ENCODE results near the gene PRKCE. TPM values are rescaled to one million over a fixed set of nuclear protein-coding genes. Genes with fewer than 3 reads are reported as not detected.

Gene PRKCE
- total and polyA plus RNA-seq, 2 donors (not counting 1 experiment from before 2014, with no cell fraction given), result 23.6 to 271 TPM

DNA sequence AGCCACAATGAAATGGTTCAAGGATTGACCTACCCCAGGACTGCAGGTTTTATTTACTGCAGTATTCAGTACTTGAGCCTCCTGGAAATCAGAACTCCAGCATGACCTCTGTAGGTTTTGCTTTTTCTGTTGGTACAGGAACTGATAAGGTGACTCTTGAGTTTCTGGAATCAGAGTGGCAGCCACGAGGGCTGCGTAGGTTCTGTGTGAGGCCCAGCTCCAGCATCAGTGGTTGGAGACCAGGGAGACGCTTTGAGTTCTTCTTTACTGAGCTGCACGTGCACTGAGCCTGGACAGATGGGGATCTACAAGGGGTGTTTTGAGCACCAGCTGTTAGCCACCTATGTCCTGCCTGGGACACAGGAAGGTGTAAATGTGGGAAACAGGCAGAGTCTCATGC is 423.0 kb downstream of the PRKCE start:
- no peaks in the 10 kb centered on the region for H3K79me2 ChIP-seq (ENCODE audit: control insufficient read depth, insufficient read depth, low read length)
- POLR2A ChIA-PET, result no interaction called here
- H3K36me3 ChIP-seq (replicated peaks in 1 of 2; ENCODE audit: control extremely low read depth in 1 of 2, control insufficient read depth in 1 of 2, extremely low read depth in 1 of 2, insufficient read depth in 2 of 2, low read length in 1 of 2), result peaks cover 6 to 8% of the 10 kb centered on the region in 2 experiments
- DNase-seq, result no peak
- no peak for TF ChIP-seq EZH2 (IDR thresholded peaks at IDR 0.05; ENCODE audit: borderline replicate concordance, insufficient read depth, low read depth, low read length, poor library complexity, severe bottlenecking)
- TF ChIP-seq, protein P1, sequence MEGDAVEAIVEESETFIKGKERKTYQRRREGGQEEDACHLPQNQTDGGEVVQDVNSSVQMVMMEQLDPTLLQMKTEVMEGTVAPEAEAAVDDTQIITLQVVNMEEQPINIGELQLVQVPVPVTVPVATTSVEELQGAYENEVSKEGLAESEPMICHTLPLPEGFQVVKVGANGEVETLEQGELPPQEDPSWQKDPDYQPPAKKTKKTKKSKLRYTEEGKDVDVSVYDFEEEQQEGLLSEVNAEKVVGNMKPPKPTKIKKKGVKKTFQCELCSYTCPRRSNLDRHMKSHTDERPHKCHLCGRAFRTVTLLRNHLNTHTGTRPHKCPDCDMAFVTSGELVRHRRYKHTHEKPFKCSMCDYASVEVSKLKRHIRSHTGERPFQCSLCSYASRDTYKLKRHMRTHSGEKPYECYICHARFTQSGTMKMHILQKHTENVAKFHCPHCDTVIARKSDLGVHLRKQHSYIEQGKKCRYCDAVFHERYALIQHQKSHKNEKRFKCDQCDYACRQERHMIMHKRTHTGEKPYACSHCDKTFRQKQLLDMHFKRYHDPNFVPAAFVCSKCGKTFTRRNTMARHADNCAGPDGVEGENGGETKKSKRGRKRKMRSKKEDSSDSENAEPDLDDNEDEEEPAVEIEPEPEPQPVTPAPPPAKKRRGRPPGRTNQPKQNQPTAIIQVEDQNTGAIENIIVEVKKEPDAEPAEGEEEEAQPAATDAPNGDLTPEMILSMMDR (IDR thresholded peaks at IDR 0.05), result no peak
- H3K9me3 ChIP-seq (ENCODE audit: control extremely low read depth in 1 of 3, control insufficient read depth in 2 of 3, insufficient read depth in 1 of 3, low read length in 2 of 3), result no peaks in the 10 kb centered on the region
- H3K4me3 ChIP-seq (ENCODE audit: control extremely low read depth in 1 of 5, extremely low read depth in 1 of 5, insufficient read depth in 1 of 5, low read depth in 2 of 5, low read length in 4 of 5), result no peak overlapping the region
- no peaks in the 10 kb centered on the region for H4K20me1 ChIP-seq (ENCODE audit: control insufficient read depth, insufficient read depth, low read length, poor library complexity, severe bottlenecking)
- no peak overlapping the region for H3K9ac ChIP-seq (ENCODE audit: low read length)
- Mint-ChIP-seq H3K27ac (no peak overlapping the region), H3K4me1 (no peaks in the 10 kb centered on the region), H3K9me3 (ENCODE audit: insufficient read depth) (no peaks in the 10 kb centered on the region), H3K27me3 (no peaks in the 10 kb centered on the region), H3K4me3 (no peak overlapping the region)
- H3K4me2 ChIP-seq (replicated peaks; ENCODE audit: low read depth, low read length, poor library complexity, severe bottlenecking), result no peak overlapping the region
- intact Hi-C loops (cut with micrococcal nuclease), result no loop called here
- no peak for ATAC-seq (ENCODE audit: low read depth)
- H3K27ac ChIP-seq (ENCODE audit: low read length in 2 of 2), result no peak overlapping the region
- 93% methylated on average over 4 of the region's 4 CpGs for WGBS (ENCODE audit: insufficient coverage)
- no peak overlapping the region for H2AFZ ChIP-seq (ENCODE audit: insufficient read depth, low read depth, low read length, poor library complexity, severe bottlenecking)
- CTCF ChIA-PET, result interaction anchor here (1.1 kb wide), 1 partner anchor 10 kb away, joined by 3 read pairs; no protein-coding TSS in a partner anchor
- no peaks in the 10 kb centered on the region for H3K27me3 ChIP-seq (replicated peaks in 1 of 4; ENCODE audit: control extremely low read depth in 1 of 4, control insufficient read depth in 3 of 4, insufficient read depth in 4 of 4, low read length in 3 of 4)
- H3K4me1 ChIP-seq (ENCODE audit: control insufficient read depth in 2 of 2, insufficient read depth in 2 of 2, low read length in 2 of 2), result no peaks in the 10 kb centered on the region

DNA sequence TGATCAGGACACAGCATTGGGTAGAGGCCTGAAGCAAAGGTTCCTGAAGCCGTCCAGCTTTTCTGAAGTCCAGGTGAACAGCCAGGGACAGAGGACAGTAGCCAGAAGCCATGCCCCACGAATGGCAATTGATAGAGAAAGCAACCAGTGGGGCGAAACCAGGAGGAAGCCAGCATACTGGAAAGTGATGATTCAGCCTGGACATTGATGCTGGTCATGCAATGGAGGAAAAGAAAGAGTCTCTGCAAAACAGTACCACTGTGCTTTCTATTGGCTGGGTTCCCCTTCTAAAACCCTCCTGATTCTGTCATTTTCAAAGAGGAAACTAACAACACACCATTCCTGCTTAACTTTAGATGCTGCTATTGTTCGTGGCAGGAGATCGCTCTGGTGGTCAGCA is 424.4 kb downstream of the PRKCE start:
- TF ChIP-seq, protein P1 (IDR thresholded peaks at IDR 0.05), result no peak
- TF ChIP-seq EZH2 (IDR thresholded peaks at IDR 0.05; ENCODE audit: borderline replicate concordance, insufficient read depth, low read depth, low read length, poor library complexity, severe bottlenecking), result no peak
- Histone ChIP-seq H3K4me2 (replicated peaks; ENCODE audit: low read depth, low read length, poor library complexity, severe bottlenecking) (no peak overlapping the region), H3K9ac (ENCODE audit: low read length) (no peak overlapping the region), H3K27ac (ENCODE audit: low read length in 2 of 2) (no peak overlapping the region), H3K4me3 (ENCODE audit: control extremely low read depth in 1 of 5, extremely low read depth in 1 of 5, insufficient read depth in 1 of 5, low read depth in 2 of 5, low read length in 4 of 5) (no peak overlapping the region), H3K79me2 (ENCODE audit: control insufficient read depth, insufficient read depth, low read length) (no peaks in the 10 kb centered on the region), H3K4me1 (ENCODE audit: control insufficient read depth in 2 of 2, insufficient read depth in 2 of 2, low read length in 2 of 2) (no peaks in the 10 kb centered on the region), H2AFZ (ENCODE audit: insufficient read depth, low read depth, low read length, poor library complexity, severe bottlenecking) (no peak overlapping the region), H3K36me3 (replicated peaks in 1 of 2; ENCODE audit: control extremely low read depth in 1 of 2, control insufficient read depth in 1 of 2, extremely low read depth in 1 of 2, insufficient read depth in 2 of 2, low read length in 1 of 2) (peaks cover 8 to 11% of the 10 kb centered on the region in 2 experiments), H3K9me3 (ENCODE audit: control extremely low read depth in 1 of 3, control insufficient read depth in 2 of 3, insufficient read depth in 1 of 3, low read length in 2 of 3) (no peaks in the 10 kb centered on the region), H3K27me3 (replicated peaks in 1 of 4; ENCODE audit: control extremely low read depth in 1 of 4, control insufficient read depth in 3 of 4, insufficient read depth in 4 of 4, low read length in 3 of 4) (no peaks in the 10 kb centered on the region), H4K20me1 (ENCODE audit: control insufficient read depth, insufficient read depth, low read length, poor library complexity, severe bottlenecking) (peaks cover 4% of the 10 kb centered on the region)
- DNase-seq, result no peak
- intact Hi-C loops (cut with micrococcal nuclease), result no loop called here
- Mint-ChIP-seq H3K27me3 (no peaks in the 10 kb centered on the region), H3K4me3 (no peak overlapping the region), H3K9me3 (ENCODE audit: insufficient read depth) (no peaks in the 10 kb centered on the region), H3K27ac (no peak overlapping the region), H3K4me1 (no peaks in the 10 kb centered on the region)
- POLR2A ChIA-PET, result no interaction called here
- WGBS (ENCODE audit: insufficient coverage), result 96% methylated on average over 5 of the region's 5 CpGs
- no peak for ATAC-seq (ENCODE audit: low read depth)
- CTCF ChIA-PET, result no interaction called here
